GM21390 (cell line): ENCODE results near the gene SLFNL1.

Source experiments
- ATAC-seq: cut with Tn5 transposase; IDR thresholded peaks from one replicate; pipeline ENCODE4 v1.9.1; 2021; ENCODE audit not compliant: unreplicated experiment

SLFNL1 gene

GRCh38 chr1:41021526-41022308 lies at the start of gene SLFNL1:
Gene SLFNL1, minus strand, starts transcription at chr1:41021725. Its CDS starts 1,065 bp downstream, at chr1:41020660.
- no peak for ATAC-seq

- ATAC-seq = no peak
Observed at GRCh38 chr1:41056907-41057306, 35.4 kb upstream of the SLFNL1 start.

- no peak for ATAC-seq
Observed at GRCh38 chr1:41053316-41053715, 31.8 kb upstream of the SLFNL1 start.

GRCh38 chr1:41051022-41051421 lies 29.5 kb upstream of the SLFNL1 start:
- no peak for ATAC-seq

GRCh38 chr1:41048540-41048939 lies 27.0 kb upstream of the SLFNL1 start:
- ATAC-seq = no peak

- no peak for ATAC-seq
Observed at GRCh38 chr1:41046347-41046775, 24.8 kb upstream of the SLFNL1 start.

GRCh38 chr1:41045740-41046139 lies 24.2 kb upstream of the SLFNL1 start:
- no peak for ATAC-seq

GRCh38 chr1:41044187-41044586 lies 22.7 kb upstream of the SLFNL1 start:
- ATAC-seq = no peak

GRCh38 chr1:41041614-41042270 lies 20.2 kb upstream of the SLFNL1 start:
- ATAC-seq = no peak

GRCh38 chr1:41038110-41038509 lies 16.6 kb upstream of the SLFNL1 start:
- no peak for ATAC-seq

GRCh38 chr1:41037116-41037903 lies 15.8 kb upstream of the SLFNL1 start:
- ATAC-seq = no peak

GRCh38 chr1:41033272-41033671 lies 11.7 kb upstream of the SLFNL1 start:
- ATAC-seq = no peak

- no peak for ATAC-seq
Observed at GRCh38 chr1:41032147-41032546, 10.6 kb upstream of the SLFNL1 start.

GRCh38 chr1:41030872-41031616 lies 9.5 kb upstream of the SLFNL1 start:
- no peak for ATAC-seq

GRCh38 chr1:41028034-41028642 lies 6.6 kb upstream of the SLFNL1 start:
- ATAC-seq = no peak

GRCh38 chr1:41025979-41026819 lies 4.7 kb upstream of the SLFNL1 start:
- no peak for ATAC-seq

GRCh38 chr1:41024953-41025352 lies 3.4 kb upstream of the SLFNL1 start:
- ATAC-seq = no peak

GRCh38 chr1:41023279-41023990 lies 1.9 kb upstream of the SLFNL1 start:
- no peak for ATAC-seq

- ATAC-seq = no peak
Observed at GRCh38 chr1:41022424-41022823, 899 bp upstream of the SLFNL1 start.
